WTC11 (cell line): Measurements from ENCODE around the gene HSF5.

ENCODE experiments used
- CDX4 ChIP-seq: fragments of 250-450 bp; sonication (Bioruptor Pico); IDR thresholded peaks from 2 replicates; pipeline ENCODE4 v1.9.0; 2021; ENCODE audit warnings: moderate library complexity, mild to moderate bottlenecking, inconsistent platforms, borderline replicate concordance
- ZNF671 ChIP-seq: fragments of 250-450 bp; sonication (Bioruptor Pico); IDR thresholded peaks from 2 replicates; pipeline ENCODE4 v1.8.0; 2021; ENCODE audit warnings: mild to moderate bottlenecking

GRCh38 chr17:58535431-58535830 is 47.2 kb upstream of the HSF5 start:
- no peak for TF ChIP-seq CDX4 (CRISPR knock-in tag)
- TF ChIP-seq ZNF671 = no peak
